Measurements from ENCODE around the gene TLE6.
"Not testable (repeated sequence)": the region's sequence is repeated elsewhere in the genome, so short reads cannot be mapped to it uniquely, and the experiment has no call there.

The TLE6 gene

DNA sequence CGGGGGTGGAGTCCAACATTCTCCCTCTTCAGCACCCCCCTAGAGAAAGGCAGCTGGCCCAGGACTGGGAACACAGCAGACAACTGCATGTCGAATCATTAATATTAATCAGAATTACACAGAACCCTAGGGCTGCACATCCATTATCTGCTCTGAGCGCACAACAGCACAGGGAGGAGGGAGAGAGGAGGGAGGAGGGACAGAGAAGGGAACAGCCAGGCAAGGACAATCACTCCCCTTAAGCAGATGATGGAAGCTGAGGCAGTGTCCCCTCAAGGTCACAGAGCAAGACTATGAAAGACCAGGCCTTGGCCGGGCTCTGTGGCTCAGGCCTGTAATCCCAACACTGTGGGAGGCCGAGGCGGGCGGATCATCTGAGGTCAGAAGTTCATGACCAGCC lies 25.7 kb downstream of the TLE6 start:
- no peak for DNase-seq (ENCODE audit: low read depth, low spot score)

DNA sequence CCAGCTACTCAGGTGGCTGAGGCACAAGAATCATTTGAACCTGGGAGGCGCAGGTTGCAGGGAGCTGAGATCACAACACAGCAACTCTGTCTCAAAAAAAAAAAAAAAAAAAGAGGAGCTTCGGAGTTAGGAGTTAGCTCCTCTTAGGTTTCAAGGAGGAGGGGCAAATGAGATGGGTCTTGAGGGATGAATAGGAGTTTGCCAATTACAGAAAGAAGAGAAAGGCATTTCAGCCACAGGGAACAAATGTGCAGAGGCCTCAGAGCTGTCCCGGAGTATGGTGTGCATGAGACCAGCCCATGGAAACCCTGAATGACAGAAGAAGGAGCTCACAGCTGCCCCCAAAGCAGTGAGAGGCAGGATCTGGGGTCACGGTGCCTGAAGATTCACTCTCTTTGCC lies 27.2 kb downstream of the TLE6 start:
- no peak for DNase-seq (ENCODE audit: low read depth, low spot score)

DNA sequence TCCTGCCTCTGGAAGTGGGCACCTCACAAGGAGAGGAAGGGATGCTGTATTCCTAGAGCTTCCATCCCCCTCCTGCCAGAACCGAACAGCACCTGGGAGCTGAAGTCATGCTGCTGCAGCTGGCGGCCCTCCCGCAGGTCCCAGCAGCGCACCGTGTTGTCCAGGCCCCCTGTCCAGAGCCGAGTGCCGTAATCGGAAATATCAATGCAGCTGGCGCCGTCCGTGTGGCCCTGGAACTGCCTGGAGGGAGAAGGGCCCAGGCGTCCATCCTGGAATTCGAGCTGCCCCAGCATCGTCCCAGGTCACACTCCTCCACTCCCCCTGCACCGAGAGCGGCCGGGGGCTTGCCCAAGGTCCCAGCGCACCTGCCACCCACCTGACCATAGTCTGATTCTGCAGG lies 28.0 kb downstream of the TLE6 start:
- DNase-seq (ENCODE audit: low read depth, low spot score) = no peak

DNA sequence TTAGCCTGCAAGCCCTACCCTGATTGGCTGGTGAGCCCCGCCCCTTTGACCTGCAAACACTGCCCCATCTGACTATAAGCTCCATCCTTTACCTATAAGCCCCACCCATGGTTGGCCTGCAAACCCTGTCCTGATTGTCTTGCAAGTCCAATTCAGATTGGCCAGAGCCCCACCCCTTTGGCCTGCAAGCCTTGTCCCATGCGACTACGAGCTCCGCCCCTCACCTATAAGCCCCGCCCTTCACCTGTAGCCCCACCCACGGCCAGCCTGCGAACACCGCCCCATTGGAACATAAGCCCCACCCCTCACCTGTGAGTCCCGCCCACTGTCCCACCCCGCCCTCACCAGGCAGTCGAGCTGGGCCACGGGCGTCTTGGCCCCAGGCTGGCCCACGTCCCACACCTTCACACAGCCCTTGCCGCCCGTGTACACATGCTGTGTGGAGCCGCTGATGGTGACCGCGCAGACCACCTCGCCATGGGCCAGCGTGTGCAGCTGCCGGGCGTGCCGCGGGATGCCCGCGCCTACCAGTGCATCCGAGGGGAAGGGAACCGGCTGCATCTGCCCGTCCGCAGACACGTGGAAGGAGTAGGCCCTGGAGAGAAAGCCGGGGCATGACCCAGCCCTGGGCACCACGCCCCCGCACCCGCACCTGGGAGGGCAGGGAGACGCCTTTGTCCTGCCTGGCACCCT lies 28.9 kb downstream of the TLE6 start:
- DNase-seq (ENCODE audit: low read depth, low spot score) = no peak

DNA sequence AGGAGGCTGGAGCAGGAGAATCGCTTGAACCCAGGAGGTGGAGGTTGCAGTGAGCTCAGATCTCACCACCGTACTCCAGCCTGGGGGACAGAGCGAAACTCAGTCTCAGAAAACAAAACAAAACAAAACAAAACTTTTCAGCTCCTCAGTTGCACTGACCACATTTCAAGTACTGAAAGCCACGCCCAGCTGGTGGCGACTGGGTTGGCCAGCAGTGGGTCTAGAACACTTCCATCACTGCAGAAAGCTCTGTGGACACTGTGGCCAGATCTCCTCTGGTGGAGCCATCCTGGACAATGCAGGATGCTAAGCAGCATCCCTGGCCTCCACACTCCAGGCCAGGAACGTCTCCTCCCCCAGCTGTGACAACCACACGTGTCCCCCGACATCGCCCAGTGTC lies 30.6 kb downstream of the TLE6 start:
- DNase-seq (ENCODE audit: low read depth, low spot score) = no peak

DNA sequence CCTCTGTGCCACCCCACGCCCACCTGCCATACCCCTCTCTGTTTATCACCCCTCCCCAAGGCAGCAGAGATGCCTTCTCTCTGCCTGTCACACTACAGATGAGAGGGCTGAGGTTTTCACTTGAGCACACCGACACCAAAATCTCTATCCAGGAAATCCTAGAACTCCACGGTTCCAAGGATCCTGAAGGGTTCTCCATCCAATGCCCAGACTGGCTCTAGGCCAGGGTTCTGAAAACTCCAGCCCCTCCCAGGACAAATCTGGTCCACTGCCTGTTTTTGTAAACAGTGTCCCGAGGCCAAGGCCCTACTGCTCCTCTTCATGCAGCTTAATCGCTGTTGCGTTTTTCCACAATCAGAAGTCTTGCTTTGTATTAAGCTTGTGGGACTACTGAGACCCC lies 31.6 kb downstream of the TLE6 start:
- DNase-seq (ENCODE audit: low read depth, low spot score) = no peak

DNA sequence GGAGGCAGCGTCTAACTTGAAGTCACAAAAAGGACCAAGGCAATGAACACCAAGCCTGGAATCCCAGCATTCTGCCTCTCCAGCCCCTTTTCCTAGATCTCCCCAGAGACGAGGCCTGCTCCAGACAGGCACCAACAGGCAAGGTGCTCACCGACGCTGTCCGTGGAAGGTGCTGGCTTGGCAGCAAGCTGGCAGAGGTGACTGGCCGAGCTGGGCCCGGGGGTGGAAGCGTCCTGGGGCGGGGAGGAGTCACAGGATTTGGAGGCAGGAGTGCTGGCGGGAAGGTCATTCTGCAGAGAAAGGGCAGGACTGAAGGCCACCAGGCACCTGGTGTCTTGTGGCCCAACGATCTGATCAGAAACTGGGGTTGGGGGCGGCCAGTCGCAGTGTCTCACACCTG lies 33.5 kb downstream of the TLE6 start:
- no peak for DNase-seq (ENCODE audit: low read depth, low spot score)

DNA sequence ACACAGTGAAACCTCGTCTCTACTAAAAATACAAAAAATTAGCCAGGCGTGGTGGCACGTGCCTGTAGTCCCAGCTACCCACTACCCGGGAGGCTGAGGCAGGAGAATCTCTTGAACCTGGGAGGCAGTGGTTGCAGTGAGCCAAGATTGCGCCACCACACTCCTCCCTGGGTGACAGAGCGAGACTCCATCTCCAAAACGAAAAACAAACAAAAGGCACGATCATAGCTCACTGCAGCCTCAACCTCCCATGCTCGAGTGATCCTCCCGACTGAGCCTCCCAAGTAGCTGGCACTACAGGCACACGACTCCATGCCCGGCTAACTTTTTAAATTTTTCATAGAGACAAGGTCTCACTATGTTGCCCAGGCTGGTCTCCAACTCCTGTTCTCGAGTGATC lies 34.7 kb downstream of the TLE6 start:
- DNase-seq (ENCODE audit: low read depth, low spot score) = not testable (repeated sequence)

DNA sequence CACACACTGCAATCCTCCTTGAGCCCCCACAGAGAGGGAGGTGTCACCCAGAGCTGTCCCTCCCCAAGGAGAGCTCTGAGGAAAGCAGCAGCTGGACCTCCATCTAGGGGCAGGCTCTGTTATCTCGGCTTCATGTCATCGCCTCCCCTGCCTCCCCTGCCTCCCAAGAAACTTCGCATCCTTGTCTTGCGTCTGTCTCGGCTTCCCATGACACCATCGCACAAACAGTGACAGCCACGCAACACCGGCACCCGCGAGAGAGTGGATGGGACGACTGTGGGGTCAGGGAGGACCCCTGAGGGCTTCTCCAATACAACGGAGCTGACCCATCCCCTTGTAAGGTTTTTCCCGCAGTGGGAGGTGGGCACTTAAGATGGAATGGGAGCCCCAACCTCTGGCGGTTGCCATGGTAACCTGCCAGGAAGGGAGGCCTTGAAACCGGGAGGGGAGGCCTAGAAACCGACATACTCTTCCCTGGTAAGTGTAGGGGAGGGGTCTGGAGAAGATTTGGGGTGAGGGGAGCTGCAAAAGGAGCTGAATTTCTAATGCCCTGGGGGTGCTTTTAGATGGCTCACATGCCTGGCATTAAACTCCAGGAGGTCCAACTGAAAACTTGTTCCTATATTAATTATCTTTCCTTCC lies 35.4 kb downstream of the TLE6 start:
- DNase-seq (ENCODE audit: low read depth, low spot score) = no peak

DNA sequence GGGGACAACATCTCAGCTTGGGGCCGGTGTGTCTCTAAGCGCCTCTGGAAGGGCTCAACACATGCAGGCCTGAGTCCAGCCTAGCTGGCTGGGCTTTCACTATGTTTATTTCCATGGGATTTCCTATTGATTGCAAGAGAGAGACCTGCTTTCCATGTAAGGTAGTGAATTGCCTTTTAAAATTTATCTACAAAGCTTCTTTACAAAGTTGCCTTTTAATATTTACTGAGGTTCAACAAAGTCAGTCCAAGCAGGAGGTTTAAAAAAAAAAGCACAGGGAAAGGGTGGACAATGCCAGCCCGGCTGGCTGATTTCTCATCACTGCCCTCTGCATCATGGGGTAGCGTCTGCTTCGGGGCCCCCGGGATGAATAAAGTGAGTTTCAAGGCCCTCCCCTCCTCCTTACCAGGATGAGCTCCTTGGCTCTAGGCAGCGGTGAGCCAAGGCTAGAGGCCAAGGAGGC lies 35.9 kb downstream of the TLE6 start:
- DNase-seq (ENCODE audit: low read depth, low spot score) = no peak

DNA sequence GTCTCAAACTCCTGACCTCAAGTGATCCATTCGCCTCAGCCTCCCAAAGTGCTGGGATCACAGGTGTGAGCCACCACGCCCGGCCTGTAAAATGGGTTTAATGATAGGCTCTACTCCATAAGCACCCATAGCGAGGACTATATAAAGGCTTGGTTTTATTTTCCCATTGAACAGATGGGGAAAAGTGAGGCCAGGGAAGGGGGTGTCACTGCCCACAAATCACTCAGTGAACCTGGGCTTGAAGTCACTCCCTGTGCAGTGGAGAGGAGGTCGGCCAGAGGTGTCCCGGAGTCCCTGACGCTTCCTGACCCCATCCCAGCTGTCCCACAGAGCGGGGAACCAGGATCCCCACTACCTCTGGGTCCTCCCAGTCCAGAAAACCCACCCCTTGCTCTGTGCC lies 36.8 kb downstream of the TLE6 start:
- no peak for DNase-seq (ENCODE audit: low read depth, low spot score)

DNA sequence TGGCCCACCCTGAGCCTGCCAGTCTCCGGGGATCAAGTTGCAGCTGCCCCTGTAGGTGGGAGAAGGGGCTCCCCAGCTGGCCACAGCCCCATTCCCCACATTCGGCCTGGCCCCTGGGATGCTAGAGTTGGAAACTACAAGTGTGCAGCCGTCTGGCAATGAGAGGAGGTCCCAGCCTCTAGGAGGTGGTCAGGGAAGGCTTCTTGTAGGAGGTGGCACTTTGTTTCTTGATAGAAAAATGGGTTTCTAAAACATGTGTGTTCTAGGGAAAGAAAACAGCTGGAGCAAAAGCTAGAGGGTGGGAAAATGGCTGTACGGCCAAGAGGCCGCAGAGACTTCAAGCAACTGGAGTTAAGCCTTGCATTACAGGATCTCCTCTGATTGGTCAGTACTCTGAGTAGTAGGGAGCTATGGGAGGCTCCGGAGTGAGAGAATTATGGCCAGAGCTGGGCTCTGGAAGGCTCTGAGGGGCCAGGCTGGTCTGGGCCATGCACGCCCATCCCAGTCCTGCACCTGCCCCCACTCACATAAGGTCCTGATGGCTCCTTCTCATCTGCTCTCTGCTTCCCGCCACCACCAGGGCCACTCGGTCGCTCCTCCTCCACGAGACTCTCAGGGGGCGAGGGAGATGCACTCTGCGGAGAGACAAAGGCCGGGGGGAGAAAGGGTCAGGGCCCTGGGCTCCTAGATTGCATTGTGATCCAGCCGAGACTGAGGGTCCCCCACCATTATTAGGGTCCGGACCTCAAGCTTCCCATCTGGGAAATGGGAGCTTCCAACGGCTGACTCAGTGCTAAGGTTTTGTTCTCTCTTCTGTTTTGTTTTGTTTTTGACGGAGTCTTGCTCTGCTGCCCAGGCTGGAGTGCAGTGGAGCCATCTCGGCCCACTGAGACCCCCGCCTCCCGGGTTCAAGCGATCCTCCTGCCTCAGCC lies 38.0 kb downstream of the TLE6 start:
- no peak for DNase-seq (ENCODE audit: low read depth, low spot score)

DNA sequence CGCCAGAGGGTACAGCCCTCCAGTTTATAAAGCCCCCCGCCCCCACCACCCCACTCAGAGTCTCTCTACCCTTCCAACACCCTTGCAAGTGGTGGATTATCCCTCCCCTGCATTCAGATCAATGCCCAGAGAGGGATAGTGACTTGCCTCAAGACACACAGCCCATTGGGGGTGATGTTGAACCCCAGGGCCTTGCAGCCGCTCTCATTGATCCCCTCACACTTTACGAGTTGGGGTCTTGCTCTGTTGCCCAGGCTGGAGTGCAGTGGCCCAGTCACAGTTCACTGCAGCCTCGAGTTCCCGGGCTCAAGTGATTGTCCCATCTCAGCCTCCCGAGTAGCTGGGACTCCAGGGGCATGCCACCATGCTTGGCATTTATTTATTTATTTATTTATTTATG lies 40.6 kb downstream of the TLE6 start:
- DNase-seq (ENCODE audit: low read depth, low spot score) = no peak

DNA sequence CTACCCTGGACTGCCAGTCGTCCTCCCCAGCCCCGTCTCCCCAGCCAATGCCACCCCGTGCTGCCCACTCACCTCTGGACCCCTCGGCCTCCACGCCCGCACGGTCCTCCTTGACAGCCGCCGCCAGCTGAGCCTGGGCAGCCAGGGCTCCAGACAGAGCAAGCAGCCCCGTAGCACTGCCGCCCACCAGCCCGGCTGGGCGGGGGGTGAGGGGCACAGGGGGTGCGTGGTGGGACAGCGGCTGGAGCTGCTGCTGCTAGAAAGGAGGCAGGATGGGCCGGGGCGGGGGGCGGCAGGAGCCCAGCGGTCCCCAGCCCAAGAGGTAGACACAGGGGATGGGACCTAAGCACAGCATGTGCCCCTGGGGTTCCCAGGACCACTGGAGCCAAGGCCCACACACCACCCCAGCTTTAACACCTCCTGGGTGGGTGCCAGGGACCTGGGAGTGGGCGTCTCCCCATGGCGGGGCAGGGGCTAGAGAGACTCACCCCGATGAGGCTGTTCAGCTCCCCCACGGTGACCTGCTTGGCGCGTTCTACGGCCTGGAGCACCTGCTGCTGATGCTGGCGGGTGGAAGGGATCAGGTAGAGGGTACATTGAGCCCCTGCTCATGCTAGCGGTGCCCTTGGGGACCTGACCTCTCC lies 42.0 kb downstream of the TLE6 start:
- DNase-seq (ENCODE audit: low read depth, low spot score) = no peak

DNA sequence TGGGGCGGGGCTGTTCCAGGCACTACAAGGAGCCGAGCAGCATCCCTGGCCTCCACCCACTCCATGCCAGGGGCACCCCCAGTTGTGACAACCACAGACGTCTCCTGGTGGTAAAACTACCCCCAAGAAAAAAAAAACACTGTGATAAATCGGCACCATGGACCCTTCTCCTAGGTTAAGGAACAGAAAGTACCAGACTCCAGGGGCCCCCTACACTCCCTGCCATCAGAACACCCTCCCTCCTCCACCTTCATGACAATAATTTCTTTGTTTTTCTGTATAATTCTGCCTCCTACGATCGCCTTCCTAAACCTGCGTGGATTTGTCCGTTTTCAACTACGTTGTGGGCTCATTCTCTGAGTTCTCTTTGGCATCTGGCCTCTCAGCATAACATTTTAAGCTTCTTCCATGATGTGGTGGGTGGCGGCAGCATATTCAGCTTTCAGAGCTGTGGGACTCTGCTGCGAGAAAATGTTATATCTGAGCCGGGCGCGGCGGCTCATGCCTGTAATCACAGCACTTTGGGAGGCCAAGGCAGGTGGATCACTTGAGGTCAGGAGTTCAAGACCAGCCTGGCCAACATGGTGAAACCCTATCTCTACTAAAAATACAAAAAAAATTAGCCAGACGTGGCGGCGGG lies 43.1 kb downstream of the TLE6 start:
- no peak for DNase-seq (ENCODE audit: low read depth, low spot score)

DNA sequence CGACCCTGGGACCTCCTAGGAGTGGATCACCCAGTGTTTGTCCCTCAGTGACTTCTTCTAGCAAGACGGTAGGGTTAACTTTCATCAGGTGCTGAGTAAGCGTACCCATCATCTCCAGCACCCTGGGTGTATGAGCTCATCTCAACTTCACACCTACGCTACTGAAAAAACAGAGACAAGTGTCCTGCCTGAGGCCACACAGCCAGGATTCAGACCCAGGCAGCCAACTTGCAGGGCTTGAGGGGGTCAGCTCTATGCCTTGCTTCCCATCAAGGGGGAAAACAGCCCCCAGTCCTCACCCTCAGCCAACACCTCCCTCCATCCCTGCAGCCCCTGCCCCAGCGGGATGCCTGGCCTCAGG lies 47.1 kb downstream of the TLE6 start:
- no peak for DNase-seq (ENCODE audit: low read depth, low spot score)

DNA sequence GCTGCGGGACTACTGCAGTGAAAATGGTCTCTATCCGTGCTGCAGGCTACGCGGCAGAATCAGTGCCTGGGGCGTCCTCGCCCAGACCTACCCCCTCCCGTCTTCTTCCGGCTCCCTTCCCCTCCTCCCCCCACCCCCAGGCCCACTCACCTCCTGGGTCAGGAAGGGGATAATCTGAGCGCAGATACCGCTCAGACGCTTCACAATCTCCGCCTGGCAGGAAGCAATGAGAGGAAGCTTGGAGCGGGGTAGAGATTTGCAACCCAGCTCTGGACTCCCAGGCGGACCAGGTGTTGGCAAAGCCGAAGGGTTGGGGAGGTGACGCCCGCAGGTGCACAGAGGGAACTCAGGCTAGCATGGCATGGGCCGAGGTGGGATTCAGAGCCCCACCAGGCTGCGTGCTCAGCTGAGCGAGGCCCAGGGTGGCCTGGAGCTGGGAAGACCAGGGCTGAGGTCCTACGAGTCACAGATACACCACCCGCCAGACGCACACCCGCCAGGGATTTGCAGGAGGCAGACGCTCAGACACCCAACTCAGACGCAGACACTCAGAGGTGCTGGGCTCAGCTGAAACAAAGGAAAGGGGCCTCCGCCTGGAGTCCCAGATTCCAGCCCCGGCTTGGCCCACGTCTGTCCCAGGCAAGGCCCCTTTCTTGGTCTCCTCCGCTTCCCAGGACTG lies 47.6 kb downstream of the TLE6 start:
- DNase-seq (ENCODE audit: low read depth, low spot score) = no peak

DNA sequence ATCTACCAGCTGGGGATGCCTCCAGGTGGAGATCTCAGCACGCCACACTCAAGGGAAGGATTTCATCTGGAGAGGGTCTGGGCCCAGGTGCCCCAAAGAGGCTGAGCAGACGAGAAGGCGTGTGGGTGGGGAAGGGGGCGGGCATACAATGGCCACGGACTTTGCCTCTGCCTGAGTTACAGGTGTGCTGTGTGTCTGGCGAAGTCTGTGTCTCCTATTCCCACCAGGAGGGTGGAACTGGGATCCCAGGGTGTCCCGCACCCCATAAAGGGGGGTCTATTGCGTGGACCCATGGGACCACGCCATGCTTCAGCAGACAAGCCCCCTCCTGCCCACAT lies 48.2 kb downstream of the TLE6 start:
- DNase-seq (ENCODE audit: low read depth, low spot score) = no peak

DNA sequence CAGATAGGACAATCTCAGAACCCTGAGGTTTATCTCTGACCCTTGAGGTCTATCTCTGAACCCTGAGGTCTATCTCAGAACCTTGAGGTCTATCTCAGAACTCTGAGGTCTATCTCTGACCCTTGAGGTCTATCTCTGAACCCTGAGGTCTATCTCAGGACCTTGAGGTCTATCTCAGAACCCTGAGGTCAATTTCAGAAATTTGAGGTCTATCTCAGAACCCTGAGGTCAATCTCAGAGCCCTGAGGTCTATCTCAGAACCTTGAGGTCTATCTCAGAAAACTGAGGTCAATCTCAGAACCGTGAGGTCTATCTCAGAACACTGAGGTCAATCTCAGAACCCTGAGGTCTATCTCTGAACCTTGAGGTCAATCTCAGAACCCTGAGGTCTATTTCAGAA lies 49.4 kb downstream of the TLE6 start:
- DNase-seq (ENCODE audit: low read depth, low spot score) = no peak

DNA sequence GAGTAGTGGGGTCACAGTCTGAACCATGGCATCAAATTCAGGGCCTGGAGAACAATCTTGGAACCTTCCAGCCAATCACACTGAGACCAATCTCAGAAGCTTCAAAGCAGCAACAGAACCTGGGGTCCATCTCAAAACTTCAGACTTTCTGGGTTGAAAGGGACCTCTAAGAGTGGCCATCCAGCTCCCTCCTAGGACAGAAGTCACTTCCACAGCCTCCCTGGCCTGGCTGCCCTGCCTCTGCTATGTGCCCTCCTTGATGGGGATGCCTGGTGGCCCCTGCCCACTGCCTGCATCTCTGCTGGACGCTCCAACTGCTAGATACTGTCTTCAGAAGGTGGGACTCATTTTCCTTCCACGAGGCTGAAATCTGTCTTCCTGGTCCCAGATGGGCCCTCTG lies 49.9 kb downstream of the TLE6 start:
- DNase-seq (ENCODE audit: low read depth, low spot score) = no peak

DNA sequence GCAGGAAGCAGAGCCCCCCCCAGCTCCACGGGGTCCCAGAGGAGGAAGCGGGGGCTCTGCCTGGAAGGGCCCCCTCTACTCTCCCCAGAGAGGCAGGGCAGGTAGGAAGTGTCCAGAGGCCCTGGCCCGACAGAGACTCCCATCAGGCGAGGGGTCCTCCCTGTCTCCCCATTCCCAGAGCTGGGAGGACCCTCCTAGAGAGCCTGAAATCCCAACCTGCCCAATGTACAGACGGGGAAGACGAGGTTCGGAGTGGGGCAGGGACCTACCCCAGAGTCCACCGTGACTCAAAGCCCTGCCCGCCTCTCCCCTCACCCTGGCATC lies 50.6 kb downstream of the TLE6 start:
- no peak for DNase-seq (ENCODE audit: low read depth, low spot score)

All from brain pericyte (primary cell).